SJSA1 (cell line): ENCODE measurements around the gene ENAM. TPM values are rescaled to one million over a fixed set of nuclear protein-coding genes. Genes with fewer than 3 reads are reported as not detected.
"Not testable (repeated sequence)": the region's sequence is repeated elsewhere in the genome, so short reads cannot be mapped to it uniquely, and the experiment has no call there.

Experiments used
- DNase-seq, 2 experiments: peaks; one replicate each; pipeline ENCODE4 v3.0.0-alpha.2; 2015 to 2020; ENCODE audit warnings: low spot score in 2 of 2, low read depth in 1 of 2
- H3K27ac ChIP-seq: fragments of 250-450 bp; sonication (Bioruptor Pico); 2 replicates; pipeline ENCODE4 v1.5.1; 2020; ENCODE audit warnings: mild to moderate bottlenecking, moderate library complexity
- H3K27me3 ChIP-seq: fragments of 250-450 bp; sonication (Bioruptor Pico); replicated peaks from 2 replicates; pipeline ENCODE4 v1.5.1; 2020; ENCODE audit warnings: mild to moderate bottlenecking, moderate library complexity
- H3K36me3 ChIP-seq: fragments of 250-450 bp; sonication (Bioruptor Pico); 2 replicates; pipeline ENCODE4 v1.5.1; 2020; ENCODE audit warnings: mild to moderate bottlenecking
- H3K4me1 ChIP-seq: fragments of 250-450 bp; sonication (Bioruptor Pico); replicated peaks from 2 replicates; pipeline ENCODE4 v1.6.1; 2021; ENCODE audit warnings: mild to moderate bottlenecking
- H3K4me3 ChIP-seq: fragments of 250-450 bp; sonication (Bioruptor Pico); 2 replicates; pipeline ENCODE4 v1.5.1; 2020; ENCODE audit warnings: mild to moderate bottlenecking
- H3K9me3 ChIP-seq: fragments of 250-450 bp; sonication (Bioruptor Pico); replicated peaks from 2 replicates; pipeline ENCODE4 v1.5.1; 2020; ENCODE audit warnings: mild to moderate bottlenecking
- total RNA-seq: library from RNA; depleted of rRNA; stranded (reverse); fragments of >200 nt; shearing (Covaris generic); gene quantifications from 2 replicates; pipeline ENCODE4 v1.2.3, GENCODE V29; 2014; rRNA removed

ENAM gene
- total RNA-seq, 1 experiment from 2014 or later = not detected

- Histone ChIP-seq H3K4me1 (no peaks in the 10 kb centered on the region), H3K36me3 (no peaks in the 10 kb centered on the region), H3K27ac (no peak overlapping the region), H3K4me3 (no peak overlapping the region), H3K9me3 (no peaks in the 10 kb centered on the region), H3K27me3 (0 out of 2 replicates have a peak, but pooled peaks cover 6% of the 10 kb centered on the region)
- DNase-seq = no peak
Observed at GRCh38 chr4:70676554-70677090, 48.1 kb downstream of the ENAM start.

DNA sequence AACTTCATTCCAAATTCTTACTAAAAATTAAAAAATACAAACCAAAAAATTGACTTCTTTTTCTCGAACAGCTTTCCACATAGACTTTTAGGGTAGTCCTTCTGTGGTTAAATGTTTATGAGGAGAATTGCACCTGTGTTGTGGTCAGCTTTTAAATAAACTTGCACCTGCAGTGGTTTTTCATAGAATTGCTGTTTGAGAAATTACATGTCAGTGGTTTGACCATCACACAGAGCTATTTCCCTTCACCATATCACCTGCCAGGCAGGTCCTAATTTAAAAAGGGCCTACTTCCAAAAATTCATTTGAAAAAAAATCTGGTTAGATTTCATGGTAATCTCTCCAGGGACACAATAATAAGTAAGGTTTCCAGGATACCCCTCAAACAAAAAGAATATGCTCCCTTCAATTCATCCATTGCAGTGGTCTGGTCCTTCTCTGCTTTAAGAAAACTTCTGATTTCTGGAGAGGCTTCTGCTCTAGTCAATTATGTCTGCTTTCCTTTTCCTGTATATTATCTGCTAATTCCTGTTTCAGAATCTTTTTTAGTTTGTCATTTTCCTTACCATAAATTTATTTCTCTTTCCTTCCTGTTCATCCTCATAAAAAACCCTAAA is 49.9 kb downstream of the ENAM start:
- no peak overlapping the region for H3K4me3 ChIP-seq
- DNase-seq = no peak
- H3K9me3 ChIP-seq = no peaks in the 10 kb centered on the region
- 0 out of 2 replicates have a peak, but pooled peaks cover 6% of the 10 kb centered on the region for H3K27me3 ChIP-seq
- no peaks in the 10 kb centered on the region for H3K36me3 ChIP-seq
- H3K4me1 ChIP-seq = no peaks in the 10 kb centered on the region
- H3K27ac ChIP-seq = no peak overlapping the region

GRCh38 chr4:70680934-70681333 is 52.4 kb downstream of the ENAM start:
- H3K9me3 ChIP-seq = no peaks in the 10 kb centered on the region
- DNase-seq = no peak
- no peak overlapping the region for H3K4me3 ChIP-seq
- no peaks in the 10 kb centered on the region for H3K27me3 ChIP-seq
- no peaks in the 10 kb centered on the region for H3K4me1 ChIP-seq
- H3K27ac ChIP-seq = no peak overlapping the region
- no peaks in the 10 kb centered on the region for H3K36me3 ChIP-seq

DNA sequence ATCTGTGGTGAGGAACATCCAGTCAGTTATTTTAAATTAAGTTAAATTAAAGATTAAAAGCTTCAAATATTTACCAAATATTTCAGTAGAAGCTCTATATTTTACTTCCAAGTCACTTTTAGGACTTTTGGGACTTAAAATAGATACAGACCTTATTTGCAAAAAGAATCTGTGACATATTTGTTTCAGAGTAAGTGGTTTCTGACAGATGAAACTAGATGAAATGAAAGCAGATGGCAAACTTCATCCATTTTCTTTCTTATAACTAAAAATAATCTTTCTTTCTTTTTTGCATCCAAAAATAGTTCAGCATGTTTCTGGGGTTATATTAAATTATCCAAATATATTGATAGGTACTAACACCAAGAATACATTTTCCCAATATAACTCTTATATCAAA is 53.2 kb downstream of the ENAM start:
- no peak overlapping the region for H3K4me3 ChIP-seq
- no peaks in the 10 kb centered on the region for H3K27me3 ChIP-seq
- no peak for DNase-seq
- H3K4me1 ChIP-seq = no peaks in the 10 kb centered on the region
- no peak overlapping the region for H3K27ac ChIP-seq
- no peaks in the 10 kb centered on the region for H3K36me3 ChIP-seq
- no peaks in the 10 kb centered on the region for H3K9me3 ChIP-seq

DNA sequence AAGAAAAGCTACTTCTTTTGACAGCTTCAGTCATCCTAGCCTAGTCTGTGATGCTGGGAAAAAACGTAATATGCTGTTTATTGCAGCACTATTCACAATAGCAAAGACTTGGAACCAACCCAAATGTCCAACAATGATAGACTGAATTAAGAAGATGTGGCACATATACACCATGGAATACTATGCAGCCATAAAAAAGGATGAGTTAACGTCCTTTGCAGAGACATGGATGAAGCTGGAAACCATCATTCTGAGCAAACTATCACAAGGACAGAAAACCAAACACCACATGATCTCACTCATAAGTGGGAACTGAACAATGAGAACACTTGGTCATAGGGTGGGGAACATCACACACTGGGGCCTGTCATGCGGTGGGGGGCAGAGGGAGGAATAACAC is 53.6 kb downstream of the ENAM start:
- H3K9me3 ChIP-seq, DNase-seq, H3K4me3 ChIP-seq, H3K27me3 ChIP-seq, H3K36me3 ChIP-seq, H3K4me1 ChIP-seq, H3K27ac ChIP-seq: not testable (repeated sequence)

DNA sequence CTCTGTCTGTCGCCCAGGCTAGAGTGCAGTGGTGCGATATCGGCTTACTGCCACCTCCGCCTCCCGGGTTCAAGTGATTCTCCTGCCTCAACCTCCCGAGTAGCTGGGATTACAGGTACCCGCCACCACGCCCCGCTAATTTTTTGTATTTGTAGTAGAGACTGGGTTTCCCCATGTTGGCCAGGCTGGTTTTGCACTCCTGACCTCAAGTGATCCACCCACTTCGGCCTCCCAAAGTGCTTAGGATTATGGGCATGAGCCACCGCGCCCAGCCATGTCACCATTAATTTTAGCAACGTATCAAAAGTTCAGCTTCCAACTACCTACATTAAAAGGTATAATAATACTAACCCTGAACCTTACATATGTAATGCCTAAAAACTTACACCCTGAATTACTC is 58.8 kb downstream of the ENAM start:
- peaks cover 13% of the 10 kb centered on the region for H3K4me1 ChIP-seq
- H3K9me3 ChIP-seq = no peaks in the 10 kb centered on the region
- H3K4me3 ChIP-seq = peak overlapping the region; percentile 63
- no peaks in the 10 kb centered on the region for H3K27me3 ChIP-seq
- H3K27ac ChIP-seq = peak overlapping the region; percentile 40
- DNase-seq = no peak
- peaks cover 28% of the 10 kb centered on the region for H3K36me3 ChIP-seq

GRCh38 chr4:70687821-70688794 is 59.6 kb downstream of the ENAM start, which contains the start of gene UTP3:
UTP3 (plus strand) TSS chr4:70688532; CDS start chr4:70688678, 146 bp downstream.
- no peaks in the 10 kb centered on the region for H3K27me3 ChIP-seq
- H3K9me3 ChIP-seq = no peaks in the 10 kb centered on the region
- peak within 1 kb of the TSS; percentile 40 for H3K27ac ChIP-seq
- H3K36me3 ChIP-seq = peaks cover 36% of the 10 kb centered on the region
- H3K4me1 ChIP-seq = peaks cover 13% of the 10 kb centered on the region
- peak within 1 kb of the TSS; percentile 63 for H3K4me3 ChIP-seq
- peak; percentile 95 to 98 for DNase-seq

DNA sequence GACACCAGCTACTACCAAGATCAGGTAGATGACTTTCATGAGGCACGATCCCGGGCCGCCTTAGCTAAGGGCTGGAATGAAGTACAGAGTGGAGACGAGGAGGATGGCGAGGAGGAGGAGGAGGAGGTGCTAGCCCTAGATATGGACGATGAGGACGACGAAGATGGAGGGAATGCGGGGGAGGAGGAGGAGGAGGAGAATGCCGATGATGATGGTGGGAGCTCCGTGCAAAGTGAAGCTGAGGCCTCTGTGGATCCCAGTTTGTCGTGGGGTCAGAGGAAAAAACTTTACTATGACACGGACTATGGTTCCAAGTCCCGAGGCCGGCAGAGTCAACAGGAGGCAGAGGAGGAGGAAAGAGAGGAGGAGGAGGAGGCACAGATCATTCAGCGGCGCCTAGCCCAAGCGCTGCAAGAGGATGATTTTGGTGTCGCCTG is 60.3 kb downstream of the ENAM start:
- H3K4me3 ChIP-seq = peak overlapping the region; percentile 63
- H3K27me3 ChIP-seq = no peaks in the 10 kb centered on the region
- H3K27ac ChIP-seq = peak overlapping the region; percentile 25
- peaks cover 13% of the 10 kb centered on the region for H3K4me1 ChIP-seq
- H3K36me3 ChIP-seq = peaks cover 40% of the 10 kb centered on the region
- H3K9me3 ChIP-seq = no peaks in the 10 kb centered on the region
- DNase-seq = no peak

- no peaks in the 10 kb centered on the region for H3K9me3 ChIP-seq
- H3K4me3 ChIP-seq = no peak overlapping the region
- DNase-seq = no peak
- H3K27ac ChIP-seq = no peak overlapping the region
- H3K4me1 ChIP-seq = peaks cover 13% of the 10 kb centered on the region
- H3K36me3 ChIP-seq = peaks cover 40% of the 10 kb centered on the region
- H3K27me3 ChIP-seq = no peaks in the 10 kb centered on the region
Observed at GRCh38 chr4:70691661-70692060, 63.1 kb downstream of the ENAM start.

GRCh38 chr4:70694633-70695032 is 66.1 kb downstream of the ENAM start:
- not testable (repeated sequence) for H3K9me3 ChIP-seq, H3K27me3 ChIP-seq, H3K4me3 ChIP-seq, H3K4me1 ChIP-seq, H3K27ac ChIP-seq, DNase-seq
- peaks cover 33% of the 10 kb centered on the region for H3K36me3 ChIP-seq

Other genes with a start within 250 kb of the ENAM start
- gene SMR3B, start 245.6 kb upstream of the ENAM start, total RNA-seq = not detected in 2 replicates
- not detected in 2 replicates for gene OPRPN, start 230.8 kb upstream of the ENAM start, total RNA-seq
- gene MUC7, start 156.5 kb upstream of the ENAM start, total RNA-seq = not detected in 2 replicates
- not detected in 2 replicates for gene AMTN, start 110.2 kb upstream of the ENAM start, total RNA-seq
- not detected in 2 replicates for gene AMBN, start 36.5 kb upstream of the ENAM start, total RNA-seq
- not detected in 2 replicates for gene JCHAIN, start 37.8 kb downstream of the ENAM start, total RNA-seq
- 12.7 and 18.1 TPM in 2 replicates for gene UTP3, start 59.8 kb downstream of the ENAM start, total RNA-seq
- gene RUFY3, start 93.2 kb downstream of the ENAM start, total RNA-seq = 13.9 and 21.1 TPM in 2 replicates
- 82.1 and 100 TPM in 2 replicates for gene GRSF1, start 211.1 kb downstream of the ENAM start, total RNA-seq